A549 (cell line): Measurements from ENCODE around the gene BAG1. TPM values are rescaled to one million over a fixed set of nuclear protein-coding genes. Genes with fewer than 3 reads are reported as not detected.

Experiments
- ATAC-seq, 2 experiments: fragments of 200-7000 bp in 1 of 2; fragments of >200 bp in 1 of 2; cut with Nextera tagmentation in 1 of 2; cut with Tn5 transposase in 1 of 2; 3 replicates each; pipeline versions ENCODE4 v1.8.0 to v1.9.1; 2018 to 2020; ENCODE audit warnings: mild to moderate bottlenecking in 1 of 2, moderate library complexity in 1 of 2
- CTCF ChIA-PET: fragments of 300-600 bp; sonication (Branson Sonifier 250); formaldehyde crosslinking; extraction: SDS; loops from one replicate; lab custom pipeline; 2021; ENCODE audit warnings: antibody characterized with exemption, inconsistent platforms; lab: Yijun Ruan, JAX
- POLR2A ChIA-PET: fragments of 350-600 bp; formaldehyde crosslinking; extraction: SDS; loops from one replicate; lab custom pipeline; 2021; ENCODE audit warnings: antibody characterized with exemption, inconsistent platforms; lab: Yijun Ruan, JAX
- DNase-seq, 2 experiments: peaks; one replicate each; pipeline versions ENCODE4 v3.0.0 to v3.0.0-alpha.2; 2011 to 2016; ENCODE audit warnings: low read depth in 1 of 2, low spot score in 1 of 2
- FAIRE-seq: peaks from 2 replicates; lab custom pipeline; 2011; peaks lifted over from hg19 to GRCh38; lab: Jason Lieb, UNC
- H3K27ac ChIP-seq, 2 experiments: fragments of >200 bp; sonication (Bioruptor Twin); formaldehyde crosslinking; 3 replicates each; pipeline ENCODE4 v1.5.1; 2016 to 2017
- H3K4me1 ChIP-seq: fragments of >200 bp; sonication (Bioruptor Twin); formaldehyde crosslinking; 3 replicates; pipeline ENCODE4 v1.6.1; 2016
- H3K4me2 ChIP-seq: fragments of >200 bp; sonication (Bioruptor Twin); formaldehyde crosslinking; 3 replicates; pipeline ENCODE4 v1.6.1; 2016
- H3K4me3 ChIP-seq: fragments of >200 bp; sonication (Bioruptor Twin); formaldehyde crosslinking; 3 replicates; pipeline ENCODE4 v1.5.1; 2016
- H3K9me3 ChIP-seq: fragments of >200 bp; sonication (Bioruptor Twin); formaldehyde crosslinking; 3 replicates; pipeline ENCODE4 v1.6.1; 2016
- CHD2 ChIP-seq: fragments of 150-350 bp; IDR thresholded peaks from 2 replicates; pipeline ENCODE4 v1.6.1; 2014; ENCODE audit warnings: low read length; ENCODE audit not compliant: partially characterized antibody
- CHD4 ChIP-seq: fragments of 200-600 bp; sonication (generic); IDR thresholded peaks from 2 replicates; pipeline ENCODE4 v1.6.1; 2016; ENCODE audit warnings: antibody characterized with exemption, mild to moderate bottlenecking, borderline replicate concordance
- EHMT2 ChIP-seq: fragments of 200-600 bp; sonication (generic); IDR thresholded peaks from 2 replicates; pipeline ENCODE4 v1.6.1; 2016; ENCODE audit warnings: antibody characterized with exemption, low read depth, mild to moderate bottlenecking, moderate library complexity
- EP300 ChIP-seq, 2 experiments: fragments of >200 bp; sonication (Bioruptor Twin); formaldehyde crosslinking; IDR thresholded peaks; 2 replicates in 1 of 2; 3 replicates in 1 of 2; pipeline ENCODE4 v1.6.1; 2016 to 2017
- FOXS1 ChIP-seq: fragments of 250-450 bp; sonication (Bioruptor Pico); IDR thresholded peaks from 2 replicates; pipeline ENCODE4 v1.5.0; 2020; ENCODE audit warnings: mild to moderate bottlenecking, moderate library complexity
- GATA3 ChIP-seq: IDR thresholded peaks from 2 replicates; pipeline ENCODE4 v1.6.1; 2012; ENCODE audit warnings: borderline replicate concordance
- JUN ChIP-seq, 2 experiments: fragments of >200 bp; sonication (Bioruptor Twin); formaldehyde crosslinking; IDR thresholded peaks; 2 replicates in 1 of 2; 3 replicates in 1 of 2; pipeline ENCODE4 v1.6.1; 2016 to 2017
- JUNB ChIP-seq: fragments of >200 bp; sonication (Bioruptor Twin); formaldehyde crosslinking; IDR thresholded peaks from 2 replicates; pipeline ENCODE4 v1.6.1; 2016
- MAFK ChIP-seq: fragments of 450-650 bp; IDR thresholded peaks from 2 replicates; pipeline ENCODE4 v1.6.1; 2014; ENCODE audit not compliant: partially characterized antibody
- MAZ ChIP-seq: fragments of 150-350 bp; IDR thresholded peaks from 2 replicates; pipeline ENCODE4 v1.6.1; 2014; ENCODE audit warnings: antibody characterized with exemption, low read depth, low read length, borderline replicate concordance
- MYC ChIP-seq: IDR thresholded peaks from 2 replicates; pipeline ENCODE4 v1.6.1; 2012; ENCODE audit warnings: mild to moderate bottlenecking, inconsistent platforms, low read length, improper control_type of control experiment, borderline replicate concordance
- NFE2L2 ChIP-seq: fragments of 150-350 bp; conservative IDR thresholded peaks from 2 replicates; pipeline ENCODE4 v1.6.1; 2014; ENCODE audit warnings: low read length
- NPAS2 ChIP-seq: fragments of 250-450 bp; sonication (Bioruptor Pico); IDR thresholded peaks from 2 replicates; pipeline ENCODE4 v1.8.0; 2022; ENCODE audit warnings: mild to moderate bottlenecking, moderate library complexity, borderline replicate concordance
- PHF8 ChIP-seq: fragments of 200-600 bp; sonication (generic); IDR thresholded peaks from 2 replicates; pipeline ENCODE4 v1.6.1; 2016; ENCODE audit warnings: low read depth, mild to moderate bottlenecking, antibody characterized with exemption, moderate library complexity, borderline replicate concordance
- RARB ChIP-seq: fragments of 250-450 bp; sonication (Bioruptor Pico); IDR thresholded peaks from 2 replicates; pipeline ENCODE4 v1.8.0; 2021; ENCODE audit warnings: mild to moderate bottlenecking, moderate library complexity
- RFX5 ChIP-seq: fragments of 450-650 bp; IDR thresholded peaks from 2 replicates; pipeline ENCODE4 v1.7.1; 2014; ENCODE audit warnings: antibody characterized with exemption, mild to moderate bottlenecking, moderate library complexity
- ZFP36 ChIP-seq: fragments of 450-650 bp; IDR thresholded peaks from 2 replicates; pipeline ENCODE4 v1.6.1; 2014; ENCODE audit warnings: borderline replicate concordance; ENCODE audit not compliant: partially characterized antibody
- WGBS: methylation state at CpG from one replicate; pipeline ENCODE4 v1.1.6; 2017; ENCODE audit errors: missing lambda C conversion rate; 5-methylcytosine and 5-hydroxymethylcytosine counted together
- polyA plus RNA-seq, 4 experiments: library from polyadenylated mRNA; depleted of rRNA in 3 of 4; stranded (reverse); fragments of >200 nt; fragmentation: RNase III in 1 of 4; extraction: RNeasy Plus Mini Kit Qiagen cat#74134 plus additional on column Dnase treatment in 1 of 4; gene quantifications; 2 replicates in 3 of 4; 3 replicates in 1 of 4; pipeline ENCODE4 v1.2.3, GENCODE V29; 2011 to 2017
- TF ChIP-seq, protein P1 (sequence below): fragments of 250-450 bp; sonication (Bioruptor Pico); IDR thresholded peaks from 2 replicates; pipeline ENCODE4 v1.5.0; 2020; ENCODE audit warnings: low read depth, mild to moderate bottlenecking, moderate library complexity
- TF ChIP-seq, protein P2 (sequence below): fragments of >200 bp; sonication (Bioruptor Twin); formaldehyde crosslinking; IDR thresholded peaks from 3 replicates; pipeline ENCODE4 v1.5.1; 2016
- TF ChIP-seq, protein P3 (sequence below): IDR thresholded peaks from 2 replicates; pipeline ENCODE4 v1.6.1; 2012
- TF ChIP-seq, protein P4 (sequence below): IDR thresholded peaks from 2 replicates; pipeline ENCODE4 v1.6.1; 2012

Gene BAG1
- polyA plus RNA-seq, 2 of the 4 experiments (the other 2 are of a cell fraction) = 73.0 to 86.9 TPM

DNA sequence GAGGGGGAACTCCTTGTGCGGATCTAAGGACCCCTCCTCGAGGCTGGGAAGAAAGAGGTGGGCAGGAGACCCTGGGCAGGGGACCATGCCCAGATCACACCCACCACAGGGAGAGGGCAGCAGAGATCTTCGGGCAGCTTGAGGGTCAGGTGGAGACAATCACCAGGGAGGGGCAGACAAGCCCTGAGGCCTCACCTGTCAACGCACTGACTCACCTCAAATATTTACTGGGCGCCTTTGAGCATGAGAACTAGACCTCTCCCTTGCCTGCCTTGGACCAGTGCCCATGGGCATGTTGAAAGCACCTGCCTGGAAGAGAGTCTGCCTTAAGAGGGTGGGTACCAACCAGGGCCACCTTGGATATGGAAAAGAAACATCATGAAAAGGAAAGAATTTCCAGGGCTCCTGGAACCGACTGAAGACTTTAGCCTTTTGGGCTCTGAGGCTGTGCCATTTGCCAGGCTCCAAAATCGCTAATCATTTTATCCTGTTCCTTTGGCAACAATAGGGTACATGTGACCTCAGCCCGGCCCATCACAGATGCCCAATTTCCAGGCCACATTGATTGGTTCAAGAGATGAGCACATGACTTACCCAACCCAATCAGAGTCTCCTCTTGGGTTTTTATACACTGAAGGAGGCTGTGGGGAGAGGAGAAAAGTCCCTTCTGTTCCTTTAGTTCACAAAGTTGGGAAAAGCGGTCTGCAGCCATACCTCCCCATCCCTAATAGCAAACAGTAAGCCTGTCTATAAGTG is 35.0 kb downstream of the BAG1 start (continued):
- TF ChIP-seq, protein P1, sequence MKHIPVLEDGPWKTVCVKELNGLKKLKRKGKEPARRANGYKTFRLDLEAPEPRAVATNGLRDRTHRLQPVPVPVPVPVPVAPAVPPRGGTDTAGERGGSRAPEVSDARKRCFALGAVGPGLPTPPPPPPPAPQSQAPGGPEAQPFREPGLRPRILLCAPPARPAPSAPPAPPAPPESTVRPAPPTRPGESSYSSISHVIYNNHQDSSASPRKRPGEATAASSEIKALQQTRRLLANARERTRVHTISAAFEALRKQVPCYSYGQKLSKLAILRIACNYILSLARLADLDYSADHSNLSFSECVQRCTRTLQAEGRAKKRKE (CRISPR knock-in tag) = 0 out of 2 replicates have a peak, but pooled peaks have one; percentile 48
- TF ChIP-seq EP300 (IDR thresholded peaks at IDR 0.05) (peak; percentile 82 to 84; a peak in 2 of 5 replicates), CHD2 (no peak), FOXS1 (0 out of 2 replicates have a peak, but pooled peaks have one; percentile 4), JUNB (peak; percentile 88), MYC (no peak), RARB (CRISPR knock-in tag) (peak; percentile 56; the same call in 1 of the 2 replicates), PHF8 (no peak), JUN (IDR thresholded peaks at IDR 0.05) (peak; percentile 37 to 92; a peak in 4 of 5 replicates)
- TF ChIP-seq, protein P2, sequence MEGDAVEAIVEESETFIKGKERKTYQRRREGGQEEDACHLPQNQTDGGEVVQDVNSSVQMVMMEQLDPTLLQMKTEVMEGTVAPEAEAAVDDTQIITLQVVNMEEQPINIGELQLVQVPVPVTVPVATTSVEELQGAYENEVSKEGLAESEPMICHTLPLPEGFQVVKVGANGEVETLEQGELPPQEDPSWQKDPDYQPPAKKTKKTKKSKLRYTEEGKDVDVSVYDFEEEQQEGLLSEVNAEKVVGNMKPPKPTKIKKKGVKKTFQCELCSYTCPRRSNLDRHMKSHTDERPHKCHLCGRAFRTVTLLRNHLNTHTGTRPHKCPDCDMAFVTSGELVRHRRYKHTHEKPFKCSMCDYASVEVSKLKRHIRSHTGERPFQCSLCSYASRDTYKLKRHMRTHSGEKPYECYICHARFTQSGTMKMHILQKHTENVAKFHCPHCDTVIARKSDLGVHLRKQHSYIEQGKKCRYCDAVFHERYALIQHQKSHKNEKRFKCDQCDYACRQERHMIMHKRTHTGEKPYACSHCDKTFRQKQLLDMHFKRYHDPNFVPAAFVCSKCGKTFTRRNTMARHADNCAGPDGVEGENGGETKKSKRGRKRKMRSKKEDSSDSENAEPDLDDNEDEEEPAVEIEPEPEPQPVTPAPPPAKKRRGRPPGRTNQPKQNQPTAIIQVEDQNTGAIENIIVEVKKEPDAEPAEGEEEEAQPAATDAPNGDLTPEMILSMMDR = peak; percentile 97
- TF ChIP-seq, protein P3, sequence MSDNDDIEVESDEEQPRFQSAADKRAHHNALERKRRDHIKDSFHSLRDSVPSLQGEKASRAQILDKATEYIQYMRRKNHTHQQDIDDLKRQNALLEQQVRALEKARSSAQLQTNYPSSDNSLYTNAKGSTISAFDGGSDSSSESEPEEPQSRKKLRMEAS = peak; percentile 78

DNA sequence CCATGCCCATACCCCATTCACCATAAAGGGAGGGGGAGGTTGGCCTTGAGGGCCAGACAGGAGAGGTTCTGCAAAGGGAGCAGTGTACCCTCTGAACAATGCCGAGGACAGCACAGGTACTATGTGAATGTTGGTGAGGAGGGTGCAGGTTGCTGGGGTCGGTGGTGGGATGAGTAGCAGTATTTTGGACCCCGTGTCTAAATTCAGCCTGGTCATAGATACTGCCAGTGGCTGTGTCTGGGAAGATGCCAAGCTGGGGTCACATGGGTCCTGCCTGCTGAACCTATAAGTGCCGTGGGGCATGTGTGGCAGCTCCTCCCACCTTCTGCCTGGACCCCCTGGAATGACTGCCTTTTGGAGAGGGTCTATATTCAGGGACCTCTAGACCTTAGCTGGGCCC is 35.9 kb downstream of the BAG1 start:
- WGBS = 94% methylated on average over 4 of the region's 4 CpGs
- ATAC-seq (no peak), FAIRE-seq (no peak), DNase-seq (no peak)
- H3K4me3 ChIP-seq = no peak overlapping the region
- peaks cover 64% of the 10 kb centered on the region for H3K4me1 ChIP-seq
- POLR2A ChIA-PET = interaction anchor here (0.8 kb wide), 1 partner anchor 204 kb away, joined by 3 read pairs; the partner anchor contains the start of gene DNAJA1
- TF ChIP-seq RFX5 (no peak), CHD4 (no peak), NFE2L2 (no peak), MAZ (no peak), GATA3 (no peak), EHMT2 (no peak), PHF8 (no peak), NPAS2 (CRISPR knock-in tag) (no peak), ZFP36 (no peak), MAFK (no peak)
- TF ChIP-seq, protein P4, sequence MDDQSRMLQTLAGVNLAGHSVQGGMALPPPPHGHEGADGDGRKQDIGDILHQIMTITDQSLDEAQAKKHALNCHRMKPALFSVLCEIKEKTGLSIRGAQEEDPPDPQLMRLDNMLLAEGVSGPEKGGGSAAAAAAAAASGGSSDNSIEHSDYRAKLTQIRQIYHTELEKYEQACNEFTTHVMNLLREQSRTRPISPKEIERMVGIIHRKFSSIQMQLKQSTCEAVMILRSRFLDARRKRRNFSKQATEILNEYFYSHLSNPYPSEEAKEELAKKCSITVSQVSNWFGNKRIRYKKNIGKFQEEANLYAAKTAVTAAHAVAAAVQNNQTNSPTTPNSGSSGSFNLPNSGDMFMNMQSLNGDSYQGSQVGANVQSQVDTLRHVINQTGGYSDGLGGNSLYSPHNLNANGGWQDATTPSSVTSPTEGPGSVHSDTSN = no peak
- CTCF ChIA-PET = interaction anchor here (0.5 to 7.5 kb wide), 36 partner anchors 10 to 1185 kb away, joined by 3 to 127 read pairs (median 4); partner anchors contain the start of genes BAG1, CHMP5, NOL6 and SMU1
- peak overlapping the region; percentile 60 for H3K4me2 ChIP-seq
- peaks cover 20% of the 10 kb centered on the region for H3K9me3 ChIP-seq
- H3K27ac ChIP-seq = peak overlapping the region; percentile 96 to 99
